Adrenal gland (tissue), 12 donors: ENCODE results near the gene EZH2. TPM values are rescaled to one million over a fixed set of nuclear protein-coding genes. Genes with fewer than 3 reads are reported as not detected.

Experiments
- DNase-seq, 7 donors: peaks; one replicate each; pipeline ENCODE4 v3.0.0-alpha.2; 2019 to 2020
- H3K27ac ChIP-seq, 5 donors: fragments of 200-600 bp; sonication (generic) in 4 of 5; 1 replicate in 3 of 5; 2 replicates in 2 of 5; pipeline versions ENCODE4 v1.5.1 to v1.8.0; 2016 to 2020; ENCODE audit warnings: mild to moderate bottlenecking in 1 of 5
- H3K27me3 ChIP-seq: fragments of 200-600 bp; 2 replicates; pipeline ENCODE4 v1.8.0; 2021
- H3K36me3 ChIP-seq, 2 donors: fragments of 200-600 bp; replicated peaks in 1 of 2; 1 replicate in 1 of 2; 2 replicates in 1 of 2; pipeline versions ENCODE4 v1.5.1 to v1.8.0; 2018 to 2022
- H3K4me1 ChIP-seq, 2 donors: fragments of 200-600 bp; replicated peaks in 1 of 2; 1 replicate in 1 of 2; 2 replicates in 1 of 2; pipeline versions ENCODE4 v1.5.1 to v1.8.0; 2018 to 2021
- H3K4me3 ChIP-seq, 4 donors: fragments of 200-600 bp; sonication (generic) in 3 of 4; one replicate each; pipeline ENCODE4 v1.5.1; 2016 to 2018
- H3K9me3 ChIP-seq, 3 donors: fragments of 200-600 bp; sonication (generic) in 1 of 3; replicated peaks in 1 of 3; 1 replicate in 2 of 3; 2 replicates in 1 of 3; pipeline versions ENCODE4 v1.5.1 to v1.8.0; 2016 to 2021
- CTCF ChIP-seq, 6 experiments: fragments of 450-650 bp in 4 of 6; fragments of 200-600 bp in 2 of 6; sonication (generic) in 1 of 6; IDR thresholded peaks; 1 replicate in 5 of 6; 2 replicates in 1 of 6; pipeline versions ENCODE4 v1.5.1 to v1.8.0; 2016 to 2021; ENCODE audit warnings: antibody characterized with exemption in 6 of 6, mild to moderate bottlenecking in 2 of 6, moderate library complexity in 1 of 6
- POLR2A ChIP-seq, 2 donors: fragments of 450-650 bp; IDR thresholded peaks; one replicate each; pipeline ENCODE4 v1.6.1; 2017; ENCODE audit warnings: antibody characterized with exemption in 2 of 2, mild to moderate bottlenecking in 2 of 2, moderate library complexity in 1 of 2
- WGBS, 4 donors: extraction: QIAGEN DNeasy Blood & Tissue Kit in 2 of 4; methylation state at CpG; one replicate each; pipeline versions ENCODE4 v1.1.5 to v1.1.7; 2013 to 2017; 5-methylcytosine and 5-hydroxymethylcytosine counted together
- intact Hi-C, 2 donors: fragments of 100-400 bp; cut with DNase I; formaldehyde crosslinking; loops; one replicate each; pipeline versions ENCODE4 v1.14.1 to v1.15.0; 2022 to 2023
- polyA plus RNA-seq, 3 donors: library from polyadenylated mRNA; stranded (reverse); fragments of 200-250 nt in 2 of 3; fragments of 350-450 nt in 1 of 3; fragmentation: Illumina TruSeq in 1 of 3; extraction: RNeasy Lipid Tissue Mini Kit (QIAGEN cat#74804) in 1 of 3; gene quantifications; one replicate each; pipeline ENCODE4 v1.2.3, GENCODE V29; 2013 to 2014
- total RNA-seq, 9 donors: library from RNA; depleted of rRNA in 4 of 9; stranded (reverse); fragments of >200 nt in 4 of 9; fragments of 120-200 nt in 1 of 9; fragmentation: NEBNext Ultra II Directional in 1 of 9; extraction: Animal tissue kit (Norgen Biotek cat#: 25700) in 1 of 9; gene quantifications; one replicate each; pipeline versions ENCODE4 v1.1.0 to v1.2.4, GENCODE V29; 2013 to 2023
- donor health status: healthy with polysubstance abuse.
- donor health status: Bipolar disorder and iron deficiency.
- donor health status: DM: yes; HTN: yes; CAD: no.
- donor health status: DM: no; HTN: no; CAD: no.
- donor health status: DM: no; HTN: no; CAD: no.
- donor health status: DM: yes; HTN: yes; CAD: no.

The EZH2 gene
- total and polyA plus RNA-seq, 12 donors: 0.61 to 11.6 (median 2.3) TPM

GRCh38 chr7:148921189-148921588, 37.1 kb upstream of the EZH2 start:
- no peaks in the 10 kb centered on the region for H3K4me1 ChIP-seq
- no peaks in the 10 kb centered on the region for H3K27me3 ChIP-seq
- no peak overlapping the region for H3K27ac ChIP-seq
- H3K4me3 ChIP-seq: no peak overlapping the region
- TF ChIP-seq CTCF (IDR thresholded peaks at IDR 0.05): no peak
- no peak for TF ChIP-seq POLR2A (IDR thresholded peaks at IDR 0.05)
- H3K9me3 ChIP-seq: no peaks in the 10 kb centered on the region
- WGBS, 4 donors: 80 to 85% (median 82%) methylated on average over 5 of the region's 5 CpGs
- no peak for DNase-seq
- intact Hi-C loops: no loop called here
- H3K36me3 ChIP-seq: no peaks in the 10 kb centered on the region

GRCh38 chr7:148919859-148920258, 35.8 kb upstream of the EZH2 start:
- Histone ChIP-seq H3K27ac (no peak overlapping the region), H3K9me3 (no peaks in the 10 kb centered on the region), H3K4me3 (no peak overlapping the region), H3K36me3 (no peaks in the 10 kb centered on the region), H3K27me3 (no peaks in the 10 kb centered on the region), H3K4me1 (peaks cover 0 to 5% of the 10 kb centered on the region in 2 donors)
- 82 to 89% (median 88%) methylated on average over 6 of the region's 6 CpGs for WGBS, 4 donors
- intact Hi-C loops: no loop called here
- no peak for TF ChIP-seq CTCF (IDR thresholded peaks at IDR 0.05)
- TF ChIP-seq POLR2A (IDR thresholded peaks at IDR 0.05): no peak
- DNase-seq: no peak

GRCh38 chr7:148918058-148918596, 34.0 kb upstream of the EZH2 start:
- Histone ChIP-seq H3K4me3 (no peak overlapping the region), H3K36me3 (no peaks in the 10 kb centered on the region), H3K27me3 (no peaks in the 10 kb centered on the region), H3K27ac (no peak overlapping the region), H3K9me3 (no peaks in the 10 kb centered on the region), H3K4me1 (peaks cover 0 to 5% of the 10 kb centered on the region in 2 donors)
- DNase-seq: no peak
- TF ChIP-seq POLR2A (IDR thresholded peaks at IDR 0.05) (no peak), CTCF (IDR thresholded peaks at IDR 0.05) (no peak)
- intact Hi-C loops: no loop called here
- WGBS, 4 donors: 83 to 91% (median 86%) methylated on average over 10 of the region's 10 CpGs

- Histone ChIP-seq H3K4me3 (no peak overlapping the region), H3K27ac (no peak overlapping the region), H3K4me1 (peaks cover 0 to 5% of the 10 kb centered on the region in 2 donors), H3K9me3 (no peaks in the 10 kb centered on the region), H3K36me3 (no peaks in the 10 kb centered on the region), H3K27me3 (no peaks in the 10 kb centered on the region)
- TF ChIP-seq CTCF (IDR thresholded peaks at IDR 0.05): no peak
- TF ChIP-seq POLR2A (IDR thresholded peaks at IDR 0.05): no peak
- intact Hi-C loops: no loop called here
- WGBS, 4 donors: 25 to 41% (median 28%) methylated on average over 1 of the region's 1 CpG
- DNase-seq: peak in 1 of 7 donors; percentile 4
Observed at GRCh38 chr7:148916186-148916585, 32.1 kb upstream of the EZH2 start.
